Ascending aorta (tissue), 2 donors: Measurements from ENCODE around the gene CELSR2. TPM values are rescaled to one million over a fixed set of nuclear protein-coding genes. Genes with fewer than 3 reads are reported as not detected.
"Not testable (repeated sequence)": the region's sequence is repeated elsewhere in the genome, so short reads cannot be mapped to it uniquely, and the experiment has no call there.

Experiments used
- DNase-seq, 2 donors: peaks; one replicate each; pipeline ENCODE4 v3.0.0-alpha.2; 2019; ENCODE audit warnings: low spot score in 2 of 2
- H3K27ac ChIP-seq, 2 donors: fragments of 200-600 bp; sonication (generic); one replicate each; pipeline ENCODE4 v1.5.1; 2016 to 2017; ENCODE audit warnings: mild to moderate bottlenecking in 1 of 2
- H3K27me3 ChIP-seq: fragments of 200-600 bp; sonication (generic); one replicate; pipeline ENCODE4 v1.5.1; 2017
- H3K36me3 ChIP-seq, 2 donors: fragments of 200-600 bp; sonication (generic); one replicate each; pipeline ENCODE4 v1.5.1; 2016
- H3K4me1 ChIP-seq, 2 donors: fragments of 200-600 bp; sonication (generic); one replicate each; pipeline ENCODE4 v1.5.1; 2016 to 2017; ENCODE audit warnings: mild to moderate bottlenecking in 1 of 2
- H3K4me3 ChIP-seq, 2 donors: fragments of 200-600 bp; sonication (generic); one replicate each; pipeline ENCODE4 v1.5.1; 2016 to 2017; ENCODE audit warnings: mild to moderate bottlenecking in 1 of 2
- H3K9me3 ChIP-seq, 2 donors: fragments of 200-600 bp; sonication (generic); one replicate each; pipeline ENCODE4 v1.5.1; 2016
- intact Hi-C: fragments of 100-400 bp; cut with DNase I; formaldehyde crosslinking; loops from one replicate; pipeline ENCODE4 v1.15.1; 2023
- total RNA-seq: library from RNA; depleted of rRNA; stranded (reverse); fragments of >200 nt; gene quantifications from one replicate; pipeline ENCODE4 v1.1.0, GENCODE V29; 2016
- TF ChIP-seq, protein P1 (sequence below), 3 experiments: fragments of 200-600 bp in 2 of 3; fragments of 450-650 bp in 1 of 3; sonication (generic) in 2 of 3; IDR thresholded peaks; one replicate each; pipeline ENCODE4 v1.5.1; 2016 to 2019; ENCODE audit warnings: antibody characterized with exemption in 3 of 3, mild to moderate bottlenecking in 1 of 3, moderate library complexity in 1 of 3

Gene CELSR2
- total RNA-seq, 1 donor from 2014 or later: 3.6 TPM

DNA sequence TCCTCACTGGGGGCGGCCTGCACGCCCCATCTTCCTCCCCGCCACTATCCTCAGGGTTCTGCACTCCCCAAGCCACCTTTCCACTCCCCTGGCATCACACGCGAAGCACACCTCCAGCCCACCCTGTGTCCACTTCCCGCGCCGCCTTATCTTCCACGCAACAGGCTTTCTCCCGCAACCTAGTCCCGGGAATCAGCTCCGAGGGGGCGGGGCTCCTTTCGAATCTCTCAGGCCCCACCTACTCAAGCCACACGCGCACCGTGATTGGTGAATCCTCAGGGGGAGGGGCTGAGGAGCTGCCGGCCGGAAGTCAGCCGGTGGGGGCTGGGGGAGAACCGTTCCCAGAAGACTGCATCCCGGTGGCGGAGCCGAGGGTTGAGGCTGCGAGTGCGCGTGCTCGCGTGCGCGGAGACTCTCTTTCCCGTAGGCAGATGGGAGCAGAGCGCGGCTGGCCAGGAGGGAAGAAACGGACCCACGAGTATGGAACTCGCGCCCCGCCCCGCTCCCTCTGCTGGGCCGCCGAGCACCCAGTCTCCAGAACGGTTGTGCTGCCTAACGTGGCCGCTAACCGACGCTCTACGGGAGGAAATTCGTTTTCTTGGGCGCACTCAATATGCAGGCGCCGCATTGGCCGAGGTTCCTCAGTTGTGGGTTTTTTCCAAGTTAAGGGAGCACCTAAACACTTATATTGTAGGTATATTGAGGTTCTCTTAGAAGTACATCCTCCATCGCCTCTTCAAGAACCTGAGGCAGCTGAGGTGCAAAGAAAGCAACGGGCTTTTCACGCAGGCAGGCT lies 33.8 kb downstream of the CELSR2 start, which contains the start of gene PSRC1:
Gene PSRC1 (minus strand): TSS at position 194 of the 796 bp plus-strand sequence.
- intact Hi-C loops: loop anchor here (1.0 to 5.0 kb wide), 4 partner anchors 59 to 199 kb away; partner anchors contain the start of genes ATXN7L2 and PSMA5
- DNase-seq: peak; percentile 84 to 97
- Histone ChIP-seq H3K27ac (peak within 1 kb of the TSS; percentile 84 to 91), H3K4me3 (peak within 1 kb of the TSS; percentile 66 to 84), H3K27me3 (no peaks in the 10 kb centered on the region), H3K9me3 (no peaks in the 10 kb centered on the region), H3K4me1 (peaks cover 0 to 13% of the 10 kb centered on the region in 2 donors), H3K36me3 (no peaks in the 10 kb centered on the region)
- TF ChIP-seq, protein P1, sequence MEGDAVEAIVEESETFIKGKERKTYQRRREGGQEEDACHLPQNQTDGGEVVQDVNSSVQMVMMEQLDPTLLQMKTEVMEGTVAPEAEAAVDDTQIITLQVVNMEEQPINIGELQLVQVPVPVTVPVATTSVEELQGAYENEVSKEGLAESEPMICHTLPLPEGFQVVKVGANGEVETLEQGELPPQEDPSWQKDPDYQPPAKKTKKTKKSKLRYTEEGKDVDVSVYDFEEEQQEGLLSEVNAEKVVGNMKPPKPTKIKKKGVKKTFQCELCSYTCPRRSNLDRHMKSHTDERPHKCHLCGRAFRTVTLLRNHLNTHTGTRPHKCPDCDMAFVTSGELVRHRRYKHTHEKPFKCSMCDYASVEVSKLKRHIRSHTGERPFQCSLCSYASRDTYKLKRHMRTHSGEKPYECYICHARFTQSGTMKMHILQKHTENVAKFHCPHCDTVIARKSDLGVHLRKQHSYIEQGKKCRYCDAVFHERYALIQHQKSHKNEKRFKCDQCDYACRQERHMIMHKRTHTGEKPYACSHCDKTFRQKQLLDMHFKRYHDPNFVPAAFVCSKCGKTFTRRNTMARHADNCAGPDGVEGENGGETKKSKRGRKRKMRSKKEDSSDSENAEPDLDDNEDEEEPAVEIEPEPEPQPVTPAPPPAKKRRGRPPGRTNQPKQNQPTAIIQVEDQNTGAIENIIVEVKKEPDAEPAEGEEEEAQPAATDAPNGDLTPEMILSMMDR (IDR thresholded peaks at IDR 0.05): peak; percentile 45 to 65 (median 64)

DNA sequence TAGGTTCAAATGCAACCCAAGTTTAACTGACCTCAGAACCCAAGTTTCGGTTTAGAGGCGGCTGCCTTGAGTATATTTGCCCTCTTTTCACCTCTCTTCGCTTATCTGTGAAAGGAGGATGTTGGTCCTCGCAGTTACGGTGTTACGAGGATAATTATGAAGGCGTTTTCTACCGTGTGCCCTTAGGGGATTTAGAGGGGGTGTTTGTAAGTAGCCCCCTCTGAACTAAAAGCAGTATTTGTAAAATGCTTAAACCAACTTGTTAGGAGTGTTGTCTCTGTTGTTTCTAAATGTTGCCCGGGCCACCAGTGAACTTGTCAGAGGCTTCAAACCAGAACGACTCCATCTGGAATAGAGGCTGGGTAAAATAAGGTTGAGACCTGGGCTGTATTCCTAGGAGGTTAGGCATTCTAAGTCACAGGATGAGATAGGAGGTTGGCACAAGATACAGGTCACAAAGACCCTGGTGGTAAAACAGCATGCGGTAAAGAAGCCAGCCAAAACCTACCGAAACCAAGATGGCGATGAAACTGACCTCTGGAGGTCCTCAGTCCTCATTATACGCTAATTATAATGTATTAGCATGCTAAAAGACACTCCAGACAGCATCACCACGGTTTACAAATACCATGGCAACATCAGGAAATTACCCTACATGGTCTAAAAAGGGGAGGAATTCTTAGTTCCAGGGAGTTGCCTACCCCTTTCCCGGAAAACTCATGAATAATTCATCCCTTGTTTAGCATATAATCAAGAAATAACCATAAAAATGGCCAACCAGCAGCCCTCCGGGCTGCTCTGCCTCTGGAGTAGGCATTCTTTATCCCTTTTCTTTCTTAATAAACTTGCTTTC lies 34.6 kb downstream of the CELSR2 start:
- H3K4me1 ChIP-seq: peaks cover 0 to 13% of the 10 kb centered on the region in 2 donors
- no peaks in the 10 kb centered on the region for H3K9me3 ChIP-seq
- no peaks in the 10 kb centered on the region for H3K27me3 ChIP-seq
- TF ChIP-seq, protein P1 (IDR thresholded peaks at IDR 0.05): no peak
- H3K27ac ChIP-seq: peak overlapping the region; percentile 84 to 91
- peak in 1 of 2 donors; percentile 64 for DNase-seq
- intact Hi-C loops: loop anchor here (1.0 to 5.0 kb wide), 4 partner anchors 58 to 198 kb away; partner anchors contain the start of genes ATXN7L2 and PSMA5
- H3K4me3 ChIP-seq: peak overlapping the region; percentile 66 to 84
- H3K36me3 ChIP-seq: no peaks in the 10 kb centered on the region

DNA sequence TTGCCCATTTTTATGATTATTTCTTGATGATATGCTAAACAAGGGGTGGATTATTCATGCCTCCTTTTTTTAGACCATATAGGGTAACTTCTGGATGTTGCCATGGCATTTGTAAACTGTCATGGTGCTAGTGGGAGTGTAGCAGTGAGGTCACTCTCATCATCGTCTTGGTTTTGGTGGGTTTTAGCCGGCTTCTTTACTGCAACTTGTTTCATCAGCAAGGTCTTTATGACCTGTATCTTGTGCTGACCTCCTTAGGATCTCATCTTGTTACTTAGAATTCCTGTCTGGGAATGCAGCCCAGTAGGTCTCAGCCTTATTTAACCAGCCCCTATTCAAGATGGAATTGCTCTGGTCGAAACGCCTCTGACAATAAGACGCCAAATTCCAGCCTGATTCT lies 37.4 kb downstream of the CELSR2 start:
- H3K4me3 ChIP-seq, H3K27ac ChIP-seq, H3K27me3 ChIP-seq, H3K9me3 ChIP-seq, H3K36me3 ChIP-seq, DNase-seq, intact Hi-C loops: not testable (repeated sequence)
- H3K4me1 ChIP-seq: peaks cover 0 to 13% of the 10 kb centered on the region in 2 donors

DNA sequence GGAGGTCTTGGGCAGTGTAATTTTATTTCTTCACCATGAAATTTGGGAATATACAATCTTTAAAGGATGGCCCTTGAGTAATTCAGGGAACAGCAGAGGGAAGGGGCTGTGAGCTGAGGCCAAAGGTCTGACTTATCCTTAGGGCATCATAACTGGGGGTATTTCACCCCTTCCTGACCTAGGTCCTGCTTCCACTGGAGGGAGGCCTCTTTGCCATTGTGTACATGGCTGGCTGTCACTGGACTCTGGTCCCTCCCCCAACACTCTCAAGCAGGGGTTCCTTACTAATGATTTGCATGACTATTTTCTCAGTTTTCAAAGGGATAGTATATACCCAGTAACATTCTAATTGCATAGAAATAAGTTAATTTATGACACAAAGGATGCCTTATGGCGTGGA lies 40.8 kb downstream of the CELSR2 start:
- no peak for DNase-seq
- Histone ChIP-seq H3K4me3 (no peak overlapping the region), H3K27ac (no peak overlapping the region), H3K27me3 (no peaks in the 10 kb centered on the region), H3K9me3 (no peaks in the 10 kb centered on the region), H3K36me3 (no peaks in the 10 kb centered on the region), H3K4me1 (no peaks in the 10 kb centered on the region)
- intact Hi-C loops: no loop called here
- TF ChIP-seq, protein P1 (IDR thresholded peaks at IDR 0.05): no peak

DNA sequence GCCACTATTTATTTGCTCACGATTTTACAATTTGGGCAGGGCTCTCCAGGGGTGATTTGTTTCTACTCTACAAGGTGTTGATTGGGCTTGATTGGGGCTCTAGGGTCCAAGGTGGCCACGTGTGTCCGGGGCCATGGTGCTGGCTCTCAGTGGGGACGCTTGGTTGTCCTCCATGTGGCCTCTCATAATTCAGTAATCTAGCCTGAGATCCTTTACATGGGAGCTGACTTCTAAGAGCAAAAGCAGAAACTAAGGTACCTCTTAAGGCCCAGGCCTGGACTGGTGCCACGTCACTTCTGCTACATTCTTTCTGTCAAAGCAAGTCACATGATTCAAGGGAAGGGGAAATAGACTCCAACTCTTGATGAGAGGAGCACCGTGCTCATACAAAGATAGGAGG lies 41.7 kb downstream of the CELSR2 start:
- H3K4me3 ChIP-seq: no peak overlapping the region
- no peaks in the 10 kb centered on the region for H3K9me3 ChIP-seq
- intact Hi-C loops: no loop called here
- H3K4me1 ChIP-seq: no peaks in the 10 kb centered on the region
- TF ChIP-seq, protein P1 (IDR thresholded peaks at IDR 0.05): no peak
- DNase-seq: no peak
- no peaks in the 10 kb centered on the region for H3K36me3 ChIP-seq
- no peak overlapping the region for H3K27ac ChIP-seq
- no peaks in the 10 kb centered on the region for H3K27me3 ChIP-seq
